ENCODE measurements around the gene CFAP65. TPM values are rescaled to one million over a fixed set of nuclear protein-coding genes. Genes with fewer than 3 reads are reported as not detected.

The CFAP65 gene
- total RNA-seq, result not detected
- long read RNA-seq, result 0 reads

- intact Hi-C loops (cut with DNase I), result no loop called here
- ATAC-seq (ENCODE audit: poor library complexity) (no peak), DNase-seq (no peak)
Measured at GRCh38 chr2:219041252-219041651, at the start of gene CFAP65. TSS of gene CFAP65 (minus strand) at chr2:219041516. CDS start at chr2:219039048, 2,468 bp downstream.

- intact Hi-C loops (cut with DNase I), result no loop called here
- ATAC-seq (ENCODE audit: poor library complexity), result no peak
- DNase-seq, result no peak
Measured at GRCh38 chr2:219090436-219091299, 49.4 kb upstream of the CFAP65 start.

GRCh38 chr2:219089330-219089729 lies 48.0 kb upstream of the CFAP65 start:
- intact Hi-C loops (cut with DNase I), result no loop called here
- no peak for DNase-seq
- no peak for ATAC-seq (ENCODE audit: poor library complexity)

- intact Hi-C loops (cut with DNase I), result no loop called here
- DNase-seq (no peak), ATAC-seq (ENCODE audit: poor library complexity) (no peak)
Measured at GRCh38 chr2:219087848-219088247, 46.5 kb upstream of the CFAP65 start.

- intact Hi-C loops (cut with DNase I), result no loop called here
- ATAC-seq (ENCODE audit: poor library complexity), result no peak
Measured at GRCh38 chr2:219087361-219087760, 46.0 kb upstream of the CFAP65 start.

GRCh38 chr2:219086196-219086595 lies 44.9 kb upstream of the CFAP65 start:
- ATAC-seq (ENCODE audit: poor library complexity), result no peak

More at GRCh38 chr2:219087361-219087760, 46.0 kb upstream of the CFAP65 start:
- DNase-seq, result no peak

GRCh38 chr2:219084791-219085190 lies 43.5 kb upstream of the CFAP65 start:
- DNase-seq, result no peak
- intact Hi-C loops (cut with DNase I), result no loop called here
- no peak for ATAC-seq (ENCODE audit: poor library complexity)

More at GRCh38 chr2:219086196-219086595, 44.9 kb upstream of the CFAP65 start:
- no peak for DNase-seq
- intact Hi-C loops (cut with DNase I), result no loop called here

- ATAC-seq (ENCODE audit: poor library complexity) (no peak), DNase-seq (peak; percentile 66)
- intact Hi-C loops (cut with DNase I), result no loop called here
Measured at GRCh38 chr2:219082332-219082958, 41.1 kb upstream of the CFAP65 start.

GRCh38 chr2:219081701-219082331 lies 40.5 kb upstream of the CFAP65 start:
- DNase-seq (no peak), ATAC-seq (ENCODE audit: poor library complexity) (no peak)
- intact Hi-C loops (cut with DNase I), result no loop called here

- intact Hi-C loops (cut with DNase I), result no loop called here
- DNase-seq, result no peak
Measured at GRCh38 chr2:219081096-219081495, 39.8 kb upstream of the CFAP65 start.

GRCh38 chr2:219079417-219079816 lies 38.1 kb upstream of the CFAP65 start:
- no peak for DNase-seq
- intact Hi-C loops (cut with DNase I), result loop anchor here (5.0 kb wide), 1 partner anchor 38 kb away; no protein-coding TSS in a partner anchor
- ATAC-seq (ENCODE audit: poor library complexity), result no peak

More at GRCh38 chr2:219081096-219081495, 39.8 kb upstream of the CFAP65 start:
- no peak for ATAC-seq (ENCODE audit: poor library complexity)

GRCh38 chr2:219078951-219079350 lies 37.6 kb upstream of the CFAP65 start:
- intact Hi-C loops (cut with DNase I), result loop anchor here (5.0 kb wide), 1 partner anchor 38 kb away; no protein-coding TSS in a partner anchor
- DNase-seq, result no peak
- ATAC-seq (ENCODE audit: poor library complexity), result no peak

GRCh38 chr2:219078126-219078525 lies 36.8 kb upstream of the CFAP65 start:
- intact Hi-C loops (cut with DNase I), result loop anchor here (5.0 kb wide), 1 partner anchor 39 kb away; no protein-coding TSS in a partner anchor
- no peak for ATAC-seq (ENCODE audit: poor library complexity)

GRCh38 chr2:219076253-219076652 lies 34.9 kb upstream of the CFAP65 start:
- no peak for ATAC-seq (ENCODE audit: poor library complexity)
- DNase-seq, result no peak
- intact Hi-C loops (cut with DNase I), result loop anchor here (5.0 kb wide), 1 partner anchor 41 kb away; no protein-coding TSS in a partner anchor

More at GRCh38 chr2:219078126-219078525, 36.8 kb upstream of the CFAP65 start:
- DNase-seq, result no peak

GRCh38 chr2:219073413-219074129 lies 32.3 kb upstream of the CFAP65 start:
- DNase-seq, result no peak
- intact Hi-C loops (cut with DNase I), result loop anchor here (5.0 kb wide), 1 partner anchor 74 kb away; no protein-coding TSS in a partner anchor
- ATAC-seq (ENCODE audit: poor library complexity), result no peak

GRCh38 chr2:219072741-219073250 lies 31.5 kb upstream of the CFAP65 start:
- ATAC-seq (ENCODE audit: poor library complexity), result no peak
- intact Hi-C loops (cut with DNase I), result loop anchor here (5.0 kb wide), 1 partner anchor 75 kb away; no protein-coding TSS in a partner anchor
- no peak for DNase-seq

GRCh38 chr2:219071131-219071816 lies 30.0 kb upstream of the CFAP65 start:
- ATAC-seq (ENCODE audit: poor library complexity), result no peak
- DNase-seq, result no peak
- intact Hi-C loops (cut with DNase I), result loop anchor here (5.0 kb wide), 1 partner anchor 76 kb away; no protein-coding TSS in a partner anchor

- intact Hi-C loops (cut with DNase I), result no loop called here
Measured at GRCh38 chr2:219065484-219065883, 24.2 kb upstream of the CFAP65 start.

More at GRCh38 chr2:219065484-219065883, 24.2 kb upstream of the CFAP65 start:
- DNase-seq (no peak), ATAC-seq (ENCODE audit: poor library complexity) (no peak)

Data from Right ventricle myocardium superior (tissue), 1 donor.